Adrenal gland (tissue), 5 donors: ENCODE data around the gene MINAR1.

Experiments used
- POLR2A ChIP-seq, 2 donors: fragments of 450-650 bp; IDR thresholded peaks; one replicate each; pipeline ENCODE4 v1.6.1; 2017; ENCODE audit warnings: antibody characterized with exemption in 2 of 2, mild to moderate bottlenecking in 2 of 2, moderate library complexity in 1 of 2
- TF ChIP-seq, protein P1 (sequence below), 6 experiments: fragments of 450-650 bp in 4 of 6; fragments of 200-600 bp in 2 of 6; sonication (generic) in 1 of 6; IDR thresholded peaks; 1 replicate in 5 of 6; 2 replicates in 1 of 6; pipeline versions ENCODE4 v1.5.1 to v1.8.0; 2016 to 2021; ENCODE audit warnings: antibody characterized with exemption in 6 of 6, mild to moderate bottlenecking in 2 of 6, moderate library complexity in 1 of 6
- donor health status: DM: no; HTN: no; CAD: no.

DNA sequence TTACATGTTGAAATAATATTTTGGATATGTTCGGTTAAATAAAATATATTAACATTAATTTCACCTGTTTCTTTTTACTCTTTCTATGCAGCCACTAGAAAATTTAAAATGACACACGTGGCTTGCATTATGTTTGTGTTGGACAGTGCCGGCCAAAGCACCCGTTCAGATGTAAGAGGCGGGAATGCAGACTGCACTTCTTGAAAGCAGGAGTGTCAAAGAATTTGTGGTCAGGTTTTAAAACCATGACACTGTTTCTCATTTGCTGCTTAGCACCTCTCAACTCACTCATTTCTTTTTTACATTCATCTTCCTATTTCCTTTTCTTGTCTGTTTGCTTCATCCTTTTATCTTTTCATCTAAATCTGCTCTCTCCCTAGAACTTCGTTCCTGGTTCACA lies 35.3 kb upstream of the MINAR1 start:
- TF ChIP-seq, protein P1, sequence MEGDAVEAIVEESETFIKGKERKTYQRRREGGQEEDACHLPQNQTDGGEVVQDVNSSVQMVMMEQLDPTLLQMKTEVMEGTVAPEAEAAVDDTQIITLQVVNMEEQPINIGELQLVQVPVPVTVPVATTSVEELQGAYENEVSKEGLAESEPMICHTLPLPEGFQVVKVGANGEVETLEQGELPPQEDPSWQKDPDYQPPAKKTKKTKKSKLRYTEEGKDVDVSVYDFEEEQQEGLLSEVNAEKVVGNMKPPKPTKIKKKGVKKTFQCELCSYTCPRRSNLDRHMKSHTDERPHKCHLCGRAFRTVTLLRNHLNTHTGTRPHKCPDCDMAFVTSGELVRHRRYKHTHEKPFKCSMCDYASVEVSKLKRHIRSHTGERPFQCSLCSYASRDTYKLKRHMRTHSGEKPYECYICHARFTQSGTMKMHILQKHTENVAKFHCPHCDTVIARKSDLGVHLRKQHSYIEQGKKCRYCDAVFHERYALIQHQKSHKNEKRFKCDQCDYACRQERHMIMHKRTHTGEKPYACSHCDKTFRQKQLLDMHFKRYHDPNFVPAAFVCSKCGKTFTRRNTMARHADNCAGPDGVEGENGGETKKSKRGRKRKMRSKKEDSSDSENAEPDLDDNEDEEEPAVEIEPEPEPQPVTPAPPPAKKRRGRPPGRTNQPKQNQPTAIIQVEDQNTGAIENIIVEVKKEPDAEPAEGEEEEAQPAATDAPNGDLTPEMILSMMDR (IDR thresholded peaks at IDR 0.05): no peak
- no peak for TF ChIP-seq POLR2A (IDR thresholded peaks at IDR 0.05)
